Nephron progenitor cell (in vitro differentiated cells): ENCODE results near the gene C1orf52.

Experiments used
- DNase-seq: peaks from one replicate; pipeline ENCODE4 v3.0.0; 2021
- H3K27ac Mint-ChIP-seq: 2 replicates; pipeline ENCODE4 v1.8.0; 2021; ENCODE audit warnings: mild to moderate bottlenecking, moderate library complexity, mixed read lengths
- H3K27me3 Mint-ChIP-seq: 2 replicates; pipeline ENCODE4 v1.8.0; 2021; ENCODE audit warnings: mild to moderate bottlenecking, low read depth, mixed read lengths; ENCODE audit not compliant: poor library complexity
- H3K36me3 Mint-ChIP-seq: 2 replicates; pipeline ENCODE4 v1.8.0; 2021; ENCODE audit warnings: low read depth, mixed read lengths
- H3K4me1 Mint-ChIP-seq: 2 replicates; pipeline ENCODE4 v1.8.0; 2021; ENCODE audit warnings: mixed read lengths
- H3K4me3 Mint-ChIP-seq: 2 replicates; pipeline ENCODE4 v1.8.0; 2021; ENCODE audit warnings: mild to moderate bottlenecking, moderate library complexity, mixed read lengths
- H3K9me3 Mint-ChIP-seq: 2 replicates; pipeline ENCODE4 v1.8.0; 2021; ENCODE audit warnings: mild to moderate bottlenecking, moderate library complexity, mixed read lengths
- TF ChIP-seq, protein P1 (sequence below): fragments of 200-600 bp; sonication (generic); IDR thresholded peaks from 2 replicates; pipeline ENCODE4 v1.5.0; 2021; ENCODE audit warnings: antibody characterized with exemption

C1orf52 gene

GRCh38 chr1:85245891-85246290 is 13.6 kb downstream of the C1orf52 start:
- Mint-ChIP-seq H3K36me3 (peaks cover 22% of the 10 kb centered on the region), H3K9me3 (peaks cover 24% of the 10 kb centered on the region), H3K4me3 (no peak overlapping the region), H3K27ac (no peak overlapping the region), H3K27me3 (no peaks in the 10 kb centered on the region), H3K4me1 (peaks cover 28% of the 10 kb centered on the region)
- TF ChIP-seq, protein P1, sequence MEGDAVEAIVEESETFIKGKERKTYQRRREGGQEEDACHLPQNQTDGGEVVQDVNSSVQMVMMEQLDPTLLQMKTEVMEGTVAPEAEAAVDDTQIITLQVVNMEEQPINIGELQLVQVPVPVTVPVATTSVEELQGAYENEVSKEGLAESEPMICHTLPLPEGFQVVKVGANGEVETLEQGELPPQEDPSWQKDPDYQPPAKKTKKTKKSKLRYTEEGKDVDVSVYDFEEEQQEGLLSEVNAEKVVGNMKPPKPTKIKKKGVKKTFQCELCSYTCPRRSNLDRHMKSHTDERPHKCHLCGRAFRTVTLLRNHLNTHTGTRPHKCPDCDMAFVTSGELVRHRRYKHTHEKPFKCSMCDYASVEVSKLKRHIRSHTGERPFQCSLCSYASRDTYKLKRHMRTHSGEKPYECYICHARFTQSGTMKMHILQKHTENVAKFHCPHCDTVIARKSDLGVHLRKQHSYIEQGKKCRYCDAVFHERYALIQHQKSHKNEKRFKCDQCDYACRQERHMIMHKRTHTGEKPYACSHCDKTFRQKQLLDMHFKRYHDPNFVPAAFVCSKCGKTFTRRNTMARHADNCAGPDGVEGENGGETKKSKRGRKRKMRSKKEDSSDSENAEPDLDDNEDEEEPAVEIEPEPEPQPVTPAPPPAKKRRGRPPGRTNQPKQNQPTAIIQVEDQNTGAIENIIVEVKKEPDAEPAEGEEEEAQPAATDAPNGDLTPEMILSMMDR, result no peak
- no peak for DNase-seq

GRCh38 chr1:85245456-85245855 is 14.0 kb downstream of the C1orf52 start:
- DNase-seq, result no peak
- Mint-ChIP-seq H3K27me3 (no peaks in the 10 kb centered on the region), H3K4me1 (peaks cover 33% of the 10 kb centered on the region), H3K27ac (peak overlapping the region; percentile 8), H3K36me3 (peaks cover 18% of the 10 kb centered on the region), H3K9me3 (peaks cover 24% of the 10 kb centered on the region), H3K4me3 (no peak overlapping the region)
- TF ChIP-seq, protein P1, result no peak

- Mint-ChIP-seq H3K27ac (peak overlapping the region; percentile 43), H3K9me3 (peaks cover 18% of the 10 kb centered on the region), H3K36me3 (peaks cover 8% of the 10 kb centered on the region), H3K27me3 (no peaks in the 10 kb centered on the region), H3K4me1 (peaks cover 43% of the 10 kb centered on the region), H3K4me3 (no peak overlapping the region)
- no peak for DNase-seq
- TF ChIP-seq, protein P1, result no peak
Observed at GRCh38 chr1:85244271-85245061, 15.0 kb downstream of the C1orf52 start.

GRCh38 chr1:85243372-85243771 is 16.1 kb downstream of the C1orf52 start:
- Mint-ChIP-seq H3K4me3 (no peak overlapping the region), H3K4me1 (peaks cover 45% of the 10 kb centered on the region), H3K27ac (no peak overlapping the region), H3K27me3 (no peaks in the 10 kb centered on the region), H3K9me3 (peaks cover 7% of the 10 kb centered on the region), H3K36me3 (peaks cover 5% of the 10 kb centered on the region)
- TF ChIP-seq, protein P1, result no peak
- no peak for DNase-seq

GRCh38 chr1:85240643-85241042 is 18.8 kb downstream of the C1orf52 start:
- Mint-ChIP-seq H3K4me3 (no peak overlapping the region), H3K36me3 (no peaks in the 10 kb centered on the region), H3K9me3 (no peaks in the 10 kb centered on the region), H3K4me1 (peaks cover 43% of the 10 kb centered on the region), H3K27ac (peak overlapping the region; percentile 40), H3K27me3 (no peaks in the 10 kb centered on the region)
- DNase-seq, result no peak
- TF ChIP-seq, protein P1, result no peak

GRCh38 chr1:85240174-85240601 is 19.3 kb downstream of the C1orf52 start:
- H3K4me3 Mint-ChIP-seq, result no peak overlapping the region
- peak overlapping the region; percentile 40 for H3K27ac Mint-ChIP-seq
- no peaks in the 10 kb centered on the region for H3K36me3 Mint-ChIP-seq
- peaks cover under 1% of the 10 kb centered on the region for H3K27me3 Mint-ChIP-seq
- no peaks in the 10 kb centered on the region for H3K9me3 Mint-ChIP-seq
- H3K4me1 Mint-ChIP-seq, result peaks cover 40% of the 10 kb centered on the region
- TF ChIP-seq, protein P1, result no peak
- DNase-seq, result no peak
